B cell (primary cell): Measurements from ENCODE around the gene TAS2R60. TPM values are rescaled to one million over a fixed set of nuclear protein-coding genes. Genes with fewer than 3 reads are reported as not detected.

Experiments used
- ATAC-seq: fragments of 200-7000 bp; cut with Tn5 transposase; one replicate; pipeline ENCODE4 v1.10.0; 2021; ENCODE audit warnings: low read depth, mild to moderate bottlenecking, moderate number of reproducible peaks, moderate library complexity
- CTCF ChIA-PET: fragments of 350-600 bp; sonication (Branson Sonifier 250); formaldehyde crosslinking; loops from one replicate; lab custom pipeline; 2021; ENCODE audit warnings: antibody characterized with exemption, inconsistent platforms; lab: Charles Lee
- POLR2A ChIA-PET: fragments of 350-600 bp; sonication (Branson Sonifier 250); formaldehyde crosslinking; loops from one replicate; lab custom pipeline; 2021; ENCODE audit warnings: antibody characterized with exemption; lab: Charles Lee
- DNase-seq: peaks from one replicate; pipeline ENCODE4 v3.0.0; 2013
- H2AFZ ChIP-seq: 2 replicates; pipeline ENCODE4 v1.6.1; 2012; ENCODE audit warnings: mild to moderate bottlenecking, low read depth, low read length; ENCODE audit not compliant: insufficient read depth, poor library complexity, severe bottlenecking
- H3K27ac ChIP-seq, 2 donors: 1 replicate in 1 of 2; 2 replicates in 1 of 2; pipeline ENCODE4 v1.5.1; 2012 to 2013; ENCODE audit warnings: low read length in 2 of 2, mild to moderate bottlenecking in 2 of 2, moderate library complexity in 1 of 2
- H3K27me3 ChIP-seq, 4 experiments: fragments of 200-600 bp in 1 of 4; sonication (generic) in 1 of 4; replicated peaks in 1 of 4; 1 replicate in 2 of 4; 2 replicates in 2 of 4; pipeline versions ENCODE4 v1.6.1 to v1.7.0; 2013 to 2016; ENCODE audit warnings: low read length in 3 of 4, mild to moderate bottlenecking in 2 of 4, mixed read lengths in 1 of 4, moderate library complexity in 1 of 4; ENCODE audit not compliant: insufficient read depth in 4 of 4, control insufficient read depth in 3 of 4; ENCODE audit errors: control extremely low read depth in 1 of 4
- H3K36me3 ChIP-seq, 2 experiments: replicated peaks in 1 of 2; 1 replicate in 1 of 2; 2 replicates in 1 of 2; pipeline versions ENCODE4 v1.6.1 to v1.7.1; 2013; ENCODE audit warnings: low read length in 1 of 2; ENCODE audit not compliant: insufficient read depth in 2 of 2, control insufficient read depth in 1 of 2; ENCODE audit errors: control extremely low read depth in 1 of 2, extremely low read depth in 1 of 2
- H3K4me1 ChIP-seq, 2 donors: fragments of 200-600 bp in 1 of 2; sonication (generic) in 1 of 2; 1 replicate in 1 of 2; 2 replicates in 1 of 2; pipeline versions ENCODE4 v1.5.1 to v1.6.1; 2013 to 2017; ENCODE audit warnings: low read length in 2 of 2; ENCODE audit not compliant: control insufficient read depth in 2 of 2, insufficient read depth in 2 of 2
- H3K4me2 ChIP-seq: replicated peaks from 2 replicates; pipeline ENCODE3; 2012; ENCODE audit warnings: mild to moderate bottlenecking, low read depth, low read length; ENCODE audit not compliant: poor library complexity, severe bottlenecking
- H3K4me3 ChIP-seq, 5 experiments: fragments of 200-600 bp in 1 of 5; sonication (generic) in 1 of 5; 1 replicate in 3 of 5; 2 replicates in 2 of 5; pipeline versions ENCODE4 v1.5.1 to v1.7.0; 2011 to 2016; ENCODE audit warnings: low read length in 4 of 5, mild to moderate bottlenecking in 4 of 5, low read depth in 2 of 5, control low read depth in 1 of 5, moderate library complexity in 1 of 5; ENCODE audit not compliant: insufficient read depth in 1 of 5; ENCODE audit errors: control extremely low read depth in 1 of 5, extremely low read depth in 1 of 5
- H3K79me2 ChIP-seq: fragments of 200-600 bp; sonication (generic); one replicate; pipeline ENCODE4 v1.6.0; 2016; ENCODE audit warnings: low read length; ENCODE audit not compliant: control insufficient read depth, insufficient read depth
- H3K9ac ChIP-seq: fragments of 200-600 bp; sonication (generic); 2 replicates; pipeline ENCODE4 v1.6.1; 2017; ENCODE audit warnings: mild to moderate bottlenecking, low read length, moderate library complexity
- H3K9me3 ChIP-seq, 3 donors: one replicate each; pipeline versions ENCODE4 v1.6.1 to v1.7.1; 2013; ENCODE audit warnings: low read length in 2 of 3; ENCODE audit not compliant: control insufficient read depth in 2 of 3, insufficient read depth in 1 of 3; ENCODE audit errors: control extremely low read depth in 1 of 3
- H4K20me1 ChIP-seq: 2 replicates; pipeline ENCODE4 v1.6.0; 2012; ENCODE audit warnings: mild to moderate bottlenecking, low read length; ENCODE audit not compliant: insufficient read depth, control insufficient read depth, poor library complexity, severe bottlenecking
- H3K27ac Mint-ChIP-seq: one replicate; pipeline ENCODE4 v1.8.0; 2021; ENCODE audit warnings: mixed read lengths
- H3K27me3 Mint-ChIP-seq: one replicate; pipeline ENCODE4 v1.8.0; 2021; ENCODE audit warnings: mixed read lengths
- H3K4me1 Mint-ChIP-seq: one replicate; pipeline ENCODE4 v1.8.0; 2021; ENCODE audit warnings: mixed read lengths
- H3K4me3 Mint-ChIP-seq: one replicate; pipeline ENCODE4 v1.8.0; 2021; ENCODE audit warnings: mixed read lengths
- H3K9me3 Mint-ChIP-seq: one replicate; pipeline ENCODE4 v1.8.0; 2022; ENCODE audit warnings: mixed read lengths; ENCODE audit not compliant: insufficient read depth
- CTCF ChIP-seq: fragments of 200-600 bp; IDR thresholded peaks from one replicate; pipeline ENCODE4 v1.8.0; 2022; ENCODE audit warnings: antibody characterized with exemption, mild to moderate bottlenecking
- EZH2 ChIP-seq: IDR thresholded peaks from 2 replicates; pipeline ENCODE4 v1.6.1; 2012; ENCODE audit warnings: borderline replicate concordance, low read depth, mild to moderate bottlenecking, moderate library complexity, low read length; ENCODE audit not compliant: insufficient read depth, poor library complexity, severe bottlenecking
- WGBS: methylation state at CpG from one replicate; pipeline ENCODE4 v1.1.5; 2013; ENCODE audit warnings: missing lambda C conversion rate; ENCODE audit not compliant: insufficient coverage; 5-methylcytosine and 5-hydroxymethylcytosine counted together
- intact Hi-C: fragments of 100-400 bp; cut with micrococcal nuclease; formaldehyde crosslinking; loops from one replicate; pipeline ENCODE4 v1.10.0; 2022
- polyA plus RNA-seq: library from polyadenylated mRNA; depleted of rRNA; stranded (reverse); fragments of >200 nt; gene quantifications from 2 replicates; pipeline ENCODE4 v1.2.3, GENCODE V29; 2012
- total RNA-seq, 2 donors: library from RNA; stranded (reverse); fragments of 120-200 nt in 1 of 2; gene quantifications; 1 replicate in 1 of 2; 2 replicates in 1 of 2; pipeline versions ENCODE4 v1.2.3 to v1.2.4, GENCODE V29; 2013 to 2022

Gene TAS2R60
- total and polyA plus RNA-seq, 2 donors (not counting 1 experiment from before 2014, with no cell fraction given) = not detected

- ATAC-seq = no peak
- ChIA-PET CTCF (no interaction called here), POLR2A (no interaction called here)
- Histone ChIP-seq H3K27me3 (no peaks in the 10 kb centered on the region), H3K9me3 (no peaks in the 10 kb centered on the region), H3K4me2 (no peak overlapping the region), H3K27ac (no peak overlapping the region), H3K9ac (no peak overlapping the region), H4K20me1 (no peaks in the 10 kb centered on the region), H3K79me2 (no peaks in the 10 kb centered on the region), H2AFZ (no peak overlapping the region), H3K36me3 (no peaks in the 10 kb centered on the region), H3K4me1 (no peaks in the 10 kb centered on the region), H3K4me3 (no peak overlapping the region)
- DNase-seq = no peak
- H3K4me3 Mint-ChIP-seq = no peak overlapping the region
- WGBS = 90% methylated on average over 10 of the region's 16 CpGs
- no peaks in the 10 kb centered on the region for H3K27me3 Mint-ChIP-seq
- no peaks in the 10 kb centered on the region for H3K9me3 Mint-ChIP-seq
- no peak overlapping the region for H3K27ac Mint-ChIP-seq
- TF ChIP-seq EZH2 (no peak), CTCF (no peak)
- H3K4me1 Mint-ChIP-seq = no peaks in the 10 kb centered on the region
- intact Hi-C loops = no loop called here
Measured at GRCh38 chr7:143397710-143398530, 45.3 kb upstream of the TAS2R60 start.

DNA sequence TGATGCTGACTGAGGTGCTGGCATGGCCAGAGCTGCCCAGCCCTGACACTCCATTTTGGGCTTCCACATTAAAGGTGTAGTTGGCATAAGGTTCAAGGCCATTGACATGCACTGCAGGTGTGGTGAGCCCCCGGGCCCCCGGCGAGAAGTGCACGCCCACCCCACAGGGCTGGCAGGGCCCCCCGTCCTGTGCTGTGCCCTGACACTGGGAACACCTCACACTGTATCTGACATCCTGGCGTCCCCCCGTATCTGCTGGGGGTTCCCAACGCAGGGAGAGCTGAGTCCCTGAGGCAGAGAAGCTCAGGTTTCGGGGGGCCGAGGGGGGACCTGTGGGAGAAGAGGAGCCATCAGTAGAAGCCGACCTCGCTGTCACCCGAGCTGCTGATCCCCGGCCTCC, 44.6 kb upstream of the TAS2R60 start:
- Mint-ChIP-seq H3K9me3 (no peaks in the 10 kb centered on the region), H3K4me3 (no peak overlapping the region), H3K27ac (no peak overlapping the region), H3K4me1 (no peaks in the 10 kb centered on the region), H3K27me3 (no peaks in the 10 kb centered on the region)
- intact Hi-C loops = no loop called here
- Histone ChIP-seq H4K20me1 (no peaks in the 10 kb centered on the region), H3K27me3 (no peaks in the 10 kb centered on the region), H3K79me2 (no peaks in the 10 kb centered on the region), H3K9me3 (no peaks in the 10 kb centered on the region), H3K4me3 (no peak overlapping the region), H3K9ac (no peak overlapping the region), H2AFZ (no peak overlapping the region), H3K36me3 (no peaks in the 10 kb centered on the region), H3K4me2 (no peak overlapping the region), H3K27ac (no peak overlapping the region), H3K4me1 (no peaks in the 10 kb centered on the region)
- DNase-seq (no peak), ATAC-seq (no peak)
- ChIA-PET CTCF (no interaction called here), POLR2A (no interaction called here)
- WGBS = 92% methylated on average over 8 of the region's 14 CpGs
- TF ChIP-seq EZH2 (no peak), CTCF (no peak)
